Ishikawa (cell line): ENCODE results near the gene GRIN1.

Experiments
- CREB1 ChIP-seq: IDR thresholded peaks from 2 replicates; pipeline ENCODE4 v1.6.1; 2012; ENCODE audit warnings: low read depth
- EP300 ChIP-seq: IDR thresholded peaks from 2 replicates; pipeline ENCODE4 v1.6.1; 2012; ENCODE audit warnings: borderline replicate concordance
- FOXM1 ChIP-seq: IDR thresholded peaks from 2 replicates; pipeline ENCODE4 v1.6.1; 2012; ENCODE audit warnings: low read depth, borderline replicate concordance
- RAD21 ChIP-seq: IDR thresholded peaks from 2 replicates; pipeline ENCODE4 v1.6.1; 2012; ENCODE audit warnings: low read depth
- TF ChIP-seq, protein P1 (sequence below): IDR thresholded peaks from 2 replicates; pipeline ENCODE4 v1.6.1; 2012; ENCODE audit warnings: low read depth, mild to moderate bottlenecking

GRCh38 chr9:137185921-137186320 is 47.0 kb downstream of the GRIN1 start:
- TF ChIP-seq CREB1 (no peak), EP300 (no peak), RAD21 (no peak), FOXM1 (no peak)
- TF ChIP-seq, protein P1, sequence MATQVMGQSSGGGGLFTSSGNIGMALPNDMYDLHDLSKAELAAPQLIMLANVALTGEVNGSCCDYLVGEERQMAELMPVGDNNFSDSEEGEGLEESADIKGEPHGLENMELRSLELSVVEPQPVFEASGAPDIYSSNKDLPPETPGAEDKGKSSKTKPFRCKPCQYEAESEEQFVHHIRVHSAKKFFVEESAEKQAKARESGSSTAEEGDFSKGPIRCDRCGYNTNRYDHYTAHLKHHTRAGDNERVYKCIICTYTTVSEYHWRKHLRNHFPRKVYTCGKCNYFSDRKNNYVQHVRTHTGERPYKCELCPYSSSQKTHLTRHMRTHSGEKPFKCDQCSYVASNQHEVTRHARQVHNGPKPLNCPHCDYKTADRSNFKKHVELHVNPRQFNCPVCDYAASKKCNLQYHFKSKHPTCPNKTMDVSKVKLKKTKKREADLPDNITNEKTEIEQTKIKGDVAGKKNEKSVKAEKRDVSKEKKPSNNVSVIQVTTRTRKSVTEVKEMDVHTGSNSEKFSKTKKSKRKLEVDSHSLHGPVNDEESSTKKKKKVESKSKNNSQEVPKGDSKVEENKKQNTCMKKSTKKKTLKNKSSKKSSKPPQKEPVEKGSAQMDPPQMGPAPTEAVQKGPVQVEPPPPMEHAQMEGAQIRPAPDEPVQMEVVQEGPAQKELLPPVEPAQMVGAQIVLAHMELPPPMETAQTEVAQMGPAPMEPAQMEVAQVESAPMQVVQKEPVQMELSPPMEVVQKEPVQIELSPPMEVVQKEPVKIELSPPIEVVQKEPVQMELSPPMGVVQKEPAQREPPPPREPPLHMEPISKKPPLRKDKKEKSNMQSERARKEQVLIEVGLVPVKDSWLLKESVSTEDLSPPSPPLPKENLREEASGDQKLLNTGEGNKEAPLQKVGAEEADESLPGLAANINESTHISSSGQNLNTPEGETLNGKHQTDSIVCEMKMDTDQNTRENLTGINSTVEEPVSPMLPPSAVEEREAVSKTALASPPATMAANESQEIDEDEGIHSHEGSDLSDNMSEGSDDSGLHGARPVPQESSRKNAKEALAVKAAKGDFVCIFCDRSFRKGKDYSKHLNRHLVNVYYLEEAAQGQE = no peak
